Neural cell (in vitro differentiated cells): ENCODE results near the gene P3H3. TPM values are rescaled to one million over a fixed set of nuclear protein-coding genes. Genes with fewer than 3 reads are reported as not detected.

ENCODE experiments used
- H2AFZ ChIP-seq: fragments of 200-600, 300-800 bp; sonication (generic), shearing (Covaris generic); 2 replicates; pipeline ENCODE4 v1.6.0; 2014; ENCODE audit warnings: low read depth, mild to moderate bottlenecking, antibody characterized with exemption, low read length, moderate library complexity
- H3F3A ChIP-seq: fragments of 200-600 bp; shearing (Covaris generic); 2 replicates; pipeline ENCODE4 v1.6.1; 2016; ENCODE audit warnings: mild to moderate bottlenecking, moderate library complexity, mixed read lengths, antibody characterized with exemption, low read length; ENCODE audit not compliant: insufficient read depth, poor library complexity, severe bottlenecking
- H3K27ac ChIP-seq: fragments of 200-600, 300-800 bp; sonication (generic), shearing (Covaris generic); 2 replicates; pipeline ENCODE4 v1.5.1; 2014; ENCODE audit warnings: mild to moderate bottlenecking, low read length, moderate library complexity
- H3K27me3 ChIP-seq: fragments of 300-800, 200-600 bp; sonication (generic), shearing (Covaris generic); 2 replicates; pipeline ENCODE4 v1.6.0; 2014; ENCODE audit warnings: mild to moderate bottlenecking, low read depth, low read length, moderate library complexity; ENCODE audit not compliant: insufficient read depth
- H3K36me3 ChIP-seq: fragments of 300-800, 200-600 bp; sonication (generic), shearing (Covaris generic); 2 replicates; pipeline ENCODE4 v1.5.1; 2014; ENCODE audit warnings: mild to moderate bottlenecking, antibody characterized with exemption, low read length, moderate library complexity; ENCODE audit not compliant: insufficient read depth
- H3K4me2 ChIP-seq: fragments of 300-800, 200-600 bp; sonication (generic), shearing (Covaris generic); 2 replicates; pipeline ENCODE4 v1.6.0; 2014; ENCODE audit warnings: mild to moderate bottlenecking, low read length
- H3K4me3 ChIP-seq: fragments of 300-800, 200-600 bp; sonication (generic), shearing (Covaris generic); 2 replicates; pipeline ENCODE4 v1.5.1; 2014; ENCODE audit warnings: mild to moderate bottlenecking, low read length, moderate library complexity
- H3K79me2 ChIP-seq: fragments of 200-600 bp; shearing (Covaris generic); replicated peaks from 2 replicates; pipeline ENCODE4 v1.6.0; 2014; ENCODE audit warnings: mild to moderate bottlenecking, low read length, moderate library complexity; ENCODE audit not compliant: insufficient read depth
- H3K9ac ChIP-seq: fragments of 300-800, 200-600 bp; sonication (generic), shearing (Covaris generic); 2 replicates; pipeline ENCODE4 v1.6.1; 2016; ENCODE audit warnings: mild to moderate bottlenecking, low read length, mixed read lengths
- H3K9me2 ChIP-seq: fragments of 200-600 bp; shearing (Covaris generic); 2 replicates; pipeline ENCODE4 v1.6.1; 2016; ENCODE audit warnings: mild to moderate bottlenecking, low read length, mixed read lengths; ENCODE audit not compliant: insufficient read depth
- H3K9me3 ChIP-seq: fragments of 200-600, 300-800 bp; sonication (generic), shearing (Covaris generic); 2 replicates; pipeline ENCODE4 v1.6.1; 2016; ENCODE audit warnings: mild to moderate bottlenecking, mixed run types, low read length, moderate library complexity, mixed read lengths
- H4K20me1 ChIP-seq: fragments of 200-600 bp; shearing (Covaris generic); 2 replicates; pipeline ENCODE4 v1.6.1; 2016; ENCODE audit warnings: mild to moderate bottlenecking, mixed run types; ENCODE audit not compliant: insufficient read depth
- CTCF ChIP-seq: fragments of 450-650 bp; IDR thresholded peaks from 2 replicates; pipeline ENCODE4 v1.5.1; 2014; ENCODE audit warnings: antibody characterized with exemption, mild to moderate bottlenecking, moderate library complexity; ENCODE audit not compliant: poor library complexity, severe bottlenecking
- EZH2 ChIP-seq: fragments of 200-600, 300-800 bp; shearing (Covaris generic), sonication (generic); IDR thresholded peaks from 2 replicates; pipeline ENCODE4 v1.6.1; 2014; ENCODE audit warnings: antibody characterized with exemption, low read length, borderline replicate concordance, mild to moderate bottlenecking; ENCODE audit not compliant: insufficient read depth, poor library complexity, severe bottlenecking
- MXI1 ChIP-seq: fragments of 450-650 bp; conservative IDR thresholded peaks from 2 replicates; pipeline ENCODE4 v1.6.1; 2014; ENCODE audit warnings: antibody characterized with exemption, mild to moderate bottlenecking; ENCODE audit not compliant: poor library complexity, severe bottlenecking
- POLR2AphosphoS5 ChIP-seq: IDR thresholded peaks from 2 replicates; pipeline ENCODE4 v1.6.1; 2012
- RAD21 ChIP-seq: fragments of 450-650 bp; conservative IDR thresholded peaks from 2 replicates; pipeline ENCODE4 v1.6.1; 2014; ENCODE audit warnings: antibody characterized with exemption, mild to moderate bottlenecking, moderate library complexity
- REST ChIP-seq: IDR thresholded peaks from 2 replicates; pipeline ENCODE4 v1.6.1; 2012; ENCODE audit warnings: borderline replicate concordance
- SMC3 ChIP-seq: fragments of 450-650 bp; conservative IDR thresholded peaks from 2 replicates; pipeline ENCODE4 v1.6.1; 2014; ENCODE audit warnings: antibody characterized with exemption, mild to moderate bottlenecking, moderate library complexity; ENCODE audit not compliant: poor library complexity
- TAF1 ChIP-seq: IDR thresholded peaks from 2 replicates; pipeline ENCODE4 v1.6.1; 2012; ENCODE audit warnings: low read depth
- polyA plus RNA-seq: library from polyadenylated mRNA; depleted of rRNA; stranded (reverse); fragments of >200 nt; gene quantifications from 2 replicates; pipeline ENCODE4 v1.2.3, GENCODE V29; 2014

Gene P3H3
- polyA plus RNA-seq, 1 donor from 2014 or later: 58.9 TPM

- TF ChIP-seq SMC3 (no peak), CTCF (peak; percentile 57), MXI1 (no peak), RAD21 (no peak), POLR2AphosphoS5 (no peak), TAF1 (peak; percentile 6)
- peak overlapping the region; percentile 99 for H3K4me2 ChIP-seq
- peak overlapping the region; percentile 23 for H2AFZ ChIP-seq
- H3K36me3 ChIP-seq: no peaks in the 10 kb centered on the region
- peak overlapping the region; percentile 95 for H3K9ac ChIP-seq
- H3K9me3 ChIP-seq: no peaks in the 10 kb centered on the region
- H3K4me3 ChIP-seq: peak overlapping the region; percentile 99
- H3K79me2 ChIP-seq: peaks cover 17% of the 10 kb centered on the region
- no peaks in the 10 kb centered on the region for H3K27me3 ChIP-seq
- no peaks in the 10 kb centered on the region for H4K20me1 ChIP-seq
- peak overlapping the region; percentile 94 for H3K27ac ChIP-seq
- H3F3A ChIP-seq: peaks cover 8% of the 10 kb centered on the region
- no peaks in the 10 kb centered on the region for H3K9me2 ChIP-seq
Measured at GRCh38 chr12:6829536-6830220, 1.5 kb downstream of the P3H3 start.

GRCh38 chr12:6830286-6830890, 2.2 kb downstream of the P3H3 start:
- Histone ChIP-seq H3K4me2 (no peak overlapping the region), H2AFZ (no peak overlapping the region), H3K27me3 (no peaks in the 10 kb centered on the region), H3K9ac (peak overlapping the region; percentile 95), H3K36me3 (no peaks in the 10 kb centered on the region), H4K20me1 (no peaks in the 10 kb centered on the region), H3K79me2 (peaks cover 17% of the 10 kb centered on the region), H3K4me3 (peak overlapping the region; percentile 99), H3K27ac (no peak overlapping the region), H3K9me3 (no peaks in the 10 kb centered on the region), H3F3A (peaks cover 5% of the 10 kb centered on the region), H3K9me2 (no peaks in the 10 kb centered on the region)
- no peak for TF ChIP-seq EZH2
- no peak for TF ChIP-seq REST
